HL-60 (cell line): ENCODE results near the gene C9orf72.

Experiments
- DNase-seq, 2 experiments: peaks; one replicate each; pipeline ENCODE4 v3.0.0-alpha.2; 2010 to 2020; ENCODE audit warnings: low read depth in 1 of 2, low spot score in 1 of 2
- H3K27ac ChIP-seq: fragments of 250-450 bp; sonication (Bioruptor Pico); replicated peaks from 2 replicates; pipeline ENCODE4 v1.5.1; 2020; ENCODE audit warnings: mild to moderate bottlenecking, moderate library complexity
- H3K27me3 ChIP-seq: fragments of 250-450 bp; sonication (Bioruptor Pico); 2 replicates; pipeline ENCODE4 v1.5.1; 2021; ENCODE audit warnings: mild to moderate bottlenecking, moderate library complexity; ENCODE audit not compliant: insufficient read depth, poor library complexity, severe bottlenecking
- H3K4me3 ChIP-seq: replicated peaks from 2 replicates; pipeline ENCODE4 v1.5.1; 2011; ENCODE audit warnings: mild to moderate bottlenecking, control low read depth, low read length; ENCODE audit not compliant: insufficient read depth
- CTCF ChIP-seq: IDR thresholded peaks from one replicate; pipeline ENCODE4 v1.5.1; 2011; ENCODE audit warnings: low read length, control low read depth, inconsistent platforms; ENCODE audit not compliant: insufficient read depth
- GABPA ChIP-seq: IDR thresholded peaks from 2 replicates; pipeline ENCODE4 v1.6.1; 2012; ENCODE audit warnings: low read depth
- POLR2AphosphoS5 ChIP-seq: IDR thresholded peaks from 2 replicates; pipeline ENCODE4 v1.6.1; 2012; ENCODE audit warnings: low read depth
- REST ChIP-seq: IDR thresholded peaks from 2 replicates; pipeline ENCODE4 v1.6.1; 2012; ENCODE audit warnings: low read depth; ENCODE audit not compliant: insufficient replicate concordance
- SPI1 ChIP-seq: IDR thresholded peaks from 2 replicates; pipeline ENCODE4 v1.6.1; 2012; ENCODE audit warnings: low read depth, mild to moderate bottlenecking, borderline replicate concordance

C9orf72 gene

GRCh38 chr9:27586304-27586703, 13.0 kb upstream of the C9orf72 start:
- Histone ChIP-seq H3K27ac (no peak overlapping the region), H3K4me3 (no peak overlapping the region), H3K27me3 (no peaks in the 10 kb centered on the region)
- TF ChIP-seq GABPA (no peak), CTCF (no peak), POLR2AphosphoS5 (no peak)
- no peak for DNase-seq

- Histone ChIP-seq H3K27ac (no peak overlapping the region), H3K27me3 (no peaks in the 10 kb centered on the region), H3K4me3 (no peak overlapping the region)
- TF ChIP-seq CTCF: no peak
- TF ChIP-seq POLR2AphosphoS5: no peak
- no peak for TF ChIP-seq SPI1
- TF ChIP-seq REST: no peak
- TF ChIP-seq GABPA: no peak
- DNase-seq: no peak
These were observed 11.7 kb upstream of the C9orf72 start for GRCh38 chr9:27584931-27585330.

- no peaks in the 10 kb centered on the region for H3K27me3 ChIP-seq
- DNase-seq: no peak
- H3K27ac ChIP-seq: no peak overlapping the region
- no peak overlapping the region for H3K4me3 ChIP-seq
- TF ChIP-seq SPI1 (no peak), REST (no peak), GABPA (no peak), POLR2AphosphoS5 (no peak), CTCF (no peak)
These were observed 9.5 kb upstream of the C9orf72 start for GRCh38 chr9:27582794-27583193.

- Histone ChIP-seq H3K27ac (no peak overlapping the region), H3K4me3 (no peak overlapping the region), H3K27me3 (no peaks in the 10 kb centered on the region)
- no peak for DNase-seq
- TF ChIP-seq CTCF (no peak), REST (no peak), GABPA (no peak)
These were observed 8.5 kb upstream of the C9orf72 start for GRCh38 chr9:27581826-27582225.
